ENCODE results near the gene PTBP1.

The PTBP1 gene

GRCh38 chr19:854549-854948 lies 57.3 kb downstream of the PTBP1 start:
- DNase-seq (no peak), ATAC-seq (no peak)

DNA sequence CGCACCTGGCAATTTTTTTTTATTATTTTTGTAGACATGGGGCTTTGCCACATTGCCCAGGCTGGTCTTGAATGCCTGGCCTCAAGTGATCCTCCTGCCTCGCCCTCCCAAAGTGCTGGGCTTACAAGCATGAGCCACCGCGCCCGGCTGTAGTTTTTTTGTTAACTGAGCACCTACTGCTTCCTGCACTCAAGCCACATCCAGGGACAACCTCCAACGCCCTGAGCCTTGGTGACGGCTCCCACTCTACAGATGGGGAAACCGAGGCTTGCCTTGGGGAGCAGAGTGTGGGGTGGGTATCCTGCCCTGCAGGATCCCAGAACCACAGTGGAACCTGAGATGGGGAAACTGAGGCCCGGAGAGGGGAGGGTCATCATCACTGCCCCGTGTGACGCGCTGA lies 57.9 kb downstream of the PTBP1 start:
- no peak for ATAC-seq

DNA sequence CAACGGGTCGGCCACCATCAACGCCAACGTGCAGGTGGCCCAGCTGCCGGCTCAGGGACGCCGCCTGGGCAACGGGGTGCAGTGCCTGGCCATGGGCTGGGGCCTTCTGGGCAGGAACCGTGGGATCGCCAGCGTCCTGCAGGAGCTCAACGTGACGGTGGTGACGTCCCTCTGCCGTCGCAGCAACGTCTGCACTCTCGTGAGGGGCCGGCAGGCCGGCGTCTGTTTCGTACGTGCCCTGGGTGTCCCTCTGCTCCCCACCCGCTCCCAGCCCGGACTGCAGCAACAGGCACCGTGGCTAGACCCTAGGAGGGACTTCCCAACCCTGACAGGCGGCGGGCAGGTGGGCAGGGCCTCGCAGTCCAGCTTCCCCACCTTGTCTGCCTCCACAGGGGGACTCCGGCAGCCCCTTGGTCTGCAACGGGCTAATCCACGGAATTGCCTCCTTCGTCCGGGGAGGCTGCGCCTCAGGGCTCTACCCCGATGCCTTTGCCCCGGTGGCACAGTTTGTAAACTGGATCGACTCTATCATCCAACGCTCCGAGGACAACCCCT lies 58.4 kb downstream of the PTBP1 start:
- ATAC-seq (no peak), DNase-seq (no peak)

More for the DNA sequence above, 57.9 kb downstream of the PTBP1 start:
- no peak for DNase-seq

DNA sequence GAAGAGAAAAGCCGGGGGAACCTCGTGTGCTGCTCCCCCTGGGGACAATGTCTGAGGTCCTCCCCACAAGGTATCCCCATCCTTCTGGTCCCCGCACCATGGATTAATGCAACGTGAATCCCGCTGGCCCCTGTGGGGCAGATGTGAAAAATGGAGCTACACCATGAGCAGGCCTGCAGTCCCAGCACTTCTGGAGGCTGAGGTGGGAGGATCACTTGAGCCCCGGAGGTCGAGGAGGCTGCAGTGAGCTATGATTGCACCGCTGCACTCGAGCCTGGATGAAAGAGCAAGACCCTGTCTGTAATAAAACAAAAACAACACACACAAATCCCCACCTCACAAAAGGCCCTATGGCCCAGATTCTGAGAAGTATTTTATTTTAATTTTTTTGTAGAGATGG lies 61.0 kb downstream of the PTBP1 start:
- no peak for ATAC-seq
- DNase-seq: no peak

GRCh38 chr19:858868-859843 lies 61.9 kb downstream of the PTBP1 start, which contains the start of gene CFD:
Gene CFD (plus strand): TSS chr19:859664. CDS start chr19:859690, 26 bp downstream.
- ATAC-seq (no peak), DNase-seq (no peak)

GRCh38 chr19:861141-861755 lies 64.0 kb downstream of the PTBP1 start:
- no peak for ATAC-seq

More at GRCh38 chr19:861141-861755, 64.0 kb downstream of the PTBP1 start:
- DNase-seq: no peak

Measured in stimulated activated naive CD8-positive, alpha-beta T cell treated with anti-CD3 and anti-CD28 coated beads, Interleukin-15, Interleukin-2, amounts not matched to agents 100 U/mL and 50 U/mL, for 24 hours (primary cell).